HG02884 (cell line): ENCODE results near the gene CAPN2.

ENCODE experiments used
- ATAC-seq: cut with Tn5 transposase; IDR thresholded peaks from one replicate; pipeline ENCODE4 v1.9.1; 2021; ENCODE audit warnings: mild to moderate bottlenecking, moderate library complexity; ENCODE audit not compliant: unreplicated experiment

CAPN2 gene

DNA sequence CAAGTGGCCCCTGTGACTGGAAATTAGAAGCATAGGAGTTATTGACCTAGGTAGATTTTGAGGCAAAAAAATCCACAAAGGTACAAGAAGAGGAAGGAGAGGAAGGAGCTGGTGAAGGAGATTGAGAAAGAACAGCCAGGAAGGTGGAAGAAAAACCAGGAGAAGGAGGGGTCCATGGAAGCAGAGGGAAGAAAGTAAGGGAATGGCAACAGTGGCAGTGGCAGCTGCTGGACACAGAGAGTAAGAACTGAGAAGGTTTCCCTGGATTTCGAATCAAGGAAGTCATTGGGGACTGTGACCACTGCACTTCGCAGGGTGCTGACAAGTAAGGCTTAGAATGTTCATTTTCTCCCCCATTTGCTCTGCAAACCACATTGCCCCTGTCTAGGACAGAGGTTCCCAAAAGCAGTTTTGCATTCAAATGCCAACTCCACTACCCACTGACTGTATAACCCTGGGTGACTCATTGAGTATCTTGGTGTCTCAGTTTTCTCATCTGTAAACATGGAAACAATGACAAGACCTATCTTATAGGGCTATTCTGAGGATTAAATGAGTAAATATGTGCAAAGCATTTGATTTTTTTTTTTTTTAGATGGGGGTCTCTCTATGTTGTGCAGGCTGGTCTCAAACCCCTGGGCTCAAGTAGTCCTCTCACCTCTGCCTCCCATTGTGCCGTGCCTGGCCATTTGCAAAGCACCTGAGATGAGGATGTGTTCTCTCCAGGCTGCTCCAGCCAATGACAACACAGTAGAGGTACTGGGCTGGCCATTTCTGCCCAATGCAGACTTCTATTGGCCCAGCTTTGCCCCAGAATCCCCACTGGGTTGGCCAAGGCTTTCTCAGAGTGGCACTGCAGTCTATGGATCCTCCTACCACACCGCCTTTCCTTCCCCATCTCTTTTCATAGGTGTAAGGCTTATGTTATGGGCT, 9.3 kb upstream of the CAPN2 start:
- no peak for ATAC-seq

DNA sequence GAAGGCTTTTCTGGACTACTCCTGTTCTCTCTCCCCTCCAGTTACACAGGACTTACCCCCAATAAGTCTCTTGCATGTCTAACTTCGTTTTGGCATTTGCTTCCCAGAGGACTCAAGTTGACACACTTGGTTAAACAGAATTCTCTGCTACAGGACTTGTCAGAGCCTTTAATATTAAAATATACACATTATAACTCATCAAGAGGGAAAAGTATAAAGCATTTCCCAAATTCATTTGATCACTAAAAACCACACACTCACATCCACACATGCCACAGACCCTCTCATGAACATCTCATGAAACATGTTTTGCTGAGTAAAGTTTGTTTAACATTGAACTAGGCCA, 8.7 kb upstream of the CAPN2 start:
- no peak for ATAC-seq

DNA sequence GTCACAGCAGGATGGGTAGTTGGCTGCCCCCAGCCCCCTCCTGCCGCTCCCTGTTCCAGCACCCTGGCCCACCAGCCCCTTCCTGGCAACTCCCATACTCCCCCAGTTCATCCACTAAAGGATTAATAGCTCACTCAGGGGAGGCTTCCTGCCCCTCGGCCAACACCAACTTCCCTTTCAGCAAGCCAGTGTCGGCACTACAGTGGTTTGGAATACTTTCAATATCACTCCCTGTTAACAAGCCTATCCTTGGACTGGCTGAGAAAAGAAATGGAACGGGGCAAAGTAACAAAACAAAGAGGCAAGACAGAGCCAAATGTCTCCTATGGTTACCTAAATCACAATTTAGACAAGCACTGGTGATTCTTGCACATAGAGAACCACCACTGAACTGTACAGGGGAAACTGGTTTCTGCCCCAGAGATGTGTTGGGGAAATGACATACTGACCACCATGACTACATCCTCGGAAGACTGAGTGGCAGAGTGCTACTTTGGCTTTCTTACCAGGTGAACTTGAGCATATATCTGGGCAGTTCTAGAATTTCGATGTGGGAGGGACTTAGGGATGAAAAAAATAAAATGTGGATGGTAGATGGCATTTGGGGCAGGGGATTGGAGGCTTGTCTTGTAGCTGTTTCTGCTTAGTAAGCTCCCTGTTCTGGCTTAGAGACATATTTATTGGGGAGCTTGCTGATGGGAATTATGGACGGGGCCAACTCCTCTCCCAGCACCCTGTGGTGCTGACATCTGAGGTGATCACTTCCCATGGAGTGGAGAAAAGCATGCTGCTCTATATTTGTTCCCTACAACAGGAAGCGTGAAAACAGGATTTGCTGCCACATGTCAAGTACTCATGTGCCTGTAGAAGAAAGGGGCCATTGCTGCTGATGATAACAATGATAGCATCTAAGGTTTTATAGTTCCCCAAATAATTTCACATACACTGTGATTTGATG, 7.1 kb upstream of the CAPN2 start:
- no peak for ATAC-seq

DNA sequence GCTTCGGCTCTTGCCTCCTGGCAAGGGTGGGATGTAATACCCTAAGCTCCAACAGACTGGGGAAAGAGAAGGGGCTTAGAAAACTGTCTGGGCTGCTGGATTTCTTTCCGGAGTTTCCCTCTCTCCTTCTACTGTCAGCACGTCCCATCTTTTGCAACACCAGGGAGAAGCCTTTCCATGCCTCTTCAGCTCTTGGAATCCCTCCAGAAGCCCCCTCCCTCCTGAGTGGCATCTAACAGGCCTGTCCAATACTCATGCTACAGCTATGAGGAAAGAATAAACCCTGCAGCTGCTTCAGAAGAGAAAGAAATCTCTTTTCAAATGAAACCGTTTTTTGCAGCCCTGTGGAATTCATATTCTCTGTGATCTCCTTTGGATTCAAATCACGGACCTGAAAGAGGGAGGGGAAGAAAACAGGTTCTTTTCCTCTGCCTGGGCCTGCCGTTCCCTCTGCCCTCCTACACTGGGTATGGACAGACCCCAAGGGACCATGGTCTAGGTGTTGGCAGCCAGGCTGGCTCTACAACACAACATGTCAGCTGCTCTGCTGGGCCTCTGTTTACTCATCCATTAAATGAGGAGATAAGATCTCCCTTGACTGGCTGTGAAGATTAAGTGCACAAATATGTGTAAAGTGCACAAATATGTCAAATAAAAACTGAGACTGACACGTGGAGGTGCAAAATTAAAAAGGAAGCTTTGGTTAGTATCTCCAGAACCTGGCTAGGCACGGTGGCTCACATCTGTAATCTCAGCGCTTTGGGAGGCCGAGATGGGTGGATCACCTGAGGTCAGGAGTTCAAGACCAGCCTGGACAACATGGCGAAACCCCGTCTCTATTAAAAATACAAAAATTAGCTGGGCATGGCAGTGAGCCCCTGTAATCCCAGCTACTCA, 6.0 kb upstream of the CAPN2 start:
- no peak for ATAC-seq

DNA sequence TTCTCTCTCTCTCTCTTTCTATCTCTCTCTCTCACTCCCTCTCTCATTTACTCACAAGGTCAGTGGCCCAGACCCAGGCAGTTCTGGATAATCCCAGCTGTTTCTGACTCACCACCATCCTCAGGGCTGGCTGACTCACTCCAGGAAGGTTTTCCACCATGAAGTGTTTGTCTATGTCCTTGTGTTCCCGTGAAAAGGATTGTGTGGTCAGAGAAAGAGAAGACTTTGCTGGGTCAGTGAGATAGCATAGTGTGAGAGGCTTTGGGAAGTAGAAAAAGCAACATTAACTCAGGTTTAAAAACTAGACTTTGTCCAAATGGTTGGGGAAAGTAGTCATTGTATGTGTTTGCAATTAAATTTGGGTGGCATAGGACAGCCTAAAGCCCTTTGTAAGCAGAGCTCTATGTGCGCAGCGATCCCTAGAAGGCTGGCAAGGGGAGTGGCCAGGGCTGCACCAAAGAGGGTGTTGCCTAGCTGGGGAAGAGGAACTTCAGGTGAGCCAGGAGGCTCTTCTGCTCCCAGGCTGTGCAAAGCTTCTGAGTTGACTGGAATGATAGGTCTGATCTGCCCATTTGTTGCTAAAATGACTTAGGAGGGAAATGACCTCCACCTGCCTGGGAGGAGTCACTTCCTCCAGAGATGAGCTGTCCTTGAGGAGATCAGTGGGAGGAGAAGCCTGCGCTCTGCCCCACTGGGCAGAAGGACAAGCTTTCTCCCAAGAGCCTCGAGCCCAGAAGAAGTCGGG, 4.9 kb upstream of the CAPN2 start:
- ATAC-seq: no peak

DNA sequence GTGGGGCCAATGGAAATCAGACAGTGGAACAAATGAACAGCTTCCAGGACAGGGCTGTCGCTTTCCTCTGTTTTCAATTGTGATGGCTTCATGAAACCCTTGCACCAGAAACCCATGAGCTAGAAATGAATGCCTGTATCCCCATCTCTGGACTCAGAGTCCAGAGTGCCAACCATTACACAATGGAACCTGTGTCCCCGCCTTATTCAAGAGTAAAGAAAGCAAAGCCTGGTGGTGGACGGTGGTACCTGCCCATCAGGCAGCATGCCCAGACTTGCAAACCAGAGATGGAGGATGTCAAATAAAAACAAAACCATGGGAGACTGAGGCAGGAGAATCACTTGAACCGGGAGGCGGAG, 4.4 kb upstream of the CAPN2 start:
- ATAC-seq: no peak

DNA sequence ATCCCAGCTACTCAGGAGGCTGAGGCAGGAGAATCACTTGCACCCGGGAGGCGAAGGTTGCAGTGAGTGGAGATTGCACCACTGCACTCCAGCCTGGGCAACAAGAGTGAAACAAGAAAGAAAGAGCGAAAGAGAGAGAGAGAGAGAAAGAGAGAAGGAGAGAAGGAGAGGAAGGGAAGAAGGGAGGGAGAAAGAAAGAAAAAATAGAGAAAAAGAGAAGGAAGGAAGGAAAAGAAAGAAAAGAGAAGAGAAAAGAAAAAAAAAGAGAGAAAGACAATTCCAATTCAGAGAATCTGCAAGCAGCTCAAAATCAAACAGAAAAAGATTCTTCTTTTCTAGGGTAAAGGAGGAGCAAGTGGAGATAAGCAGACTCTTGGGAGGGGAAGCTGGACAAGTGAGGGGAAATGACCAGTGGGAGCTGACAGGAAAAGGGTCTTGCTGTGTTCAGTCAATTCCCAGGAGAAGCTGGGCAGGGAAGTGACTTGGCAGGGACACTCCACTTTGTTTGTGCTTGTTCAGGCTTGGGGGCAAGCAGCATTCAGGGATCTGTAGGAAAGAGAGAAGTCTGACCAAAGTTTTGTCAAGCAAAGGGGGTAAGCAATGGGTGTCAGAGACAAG, 3.6 kb upstream of the CAPN2 start:
- ATAC-seq: no peak

DNA sequence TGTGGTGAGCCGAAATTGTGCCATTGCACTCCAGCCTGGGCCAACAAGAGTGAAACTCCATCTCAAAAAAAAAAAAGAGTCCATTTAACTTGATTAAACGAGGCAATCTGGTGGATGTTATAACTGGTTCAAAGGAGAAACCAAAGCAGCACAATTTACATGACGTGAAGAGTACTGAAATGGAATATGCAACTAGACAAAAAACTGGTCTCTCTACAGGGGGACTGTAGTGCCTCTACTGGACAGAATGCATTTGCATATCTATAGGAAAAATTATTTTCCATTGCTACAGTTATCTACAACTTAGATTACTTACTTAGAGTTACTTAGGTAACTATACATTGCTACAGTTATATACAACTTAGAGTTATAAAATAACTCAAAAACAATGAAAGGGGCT, 2.7 kb upstream of the CAPN2 start:
- ATAC-seq: no peak

DNA sequence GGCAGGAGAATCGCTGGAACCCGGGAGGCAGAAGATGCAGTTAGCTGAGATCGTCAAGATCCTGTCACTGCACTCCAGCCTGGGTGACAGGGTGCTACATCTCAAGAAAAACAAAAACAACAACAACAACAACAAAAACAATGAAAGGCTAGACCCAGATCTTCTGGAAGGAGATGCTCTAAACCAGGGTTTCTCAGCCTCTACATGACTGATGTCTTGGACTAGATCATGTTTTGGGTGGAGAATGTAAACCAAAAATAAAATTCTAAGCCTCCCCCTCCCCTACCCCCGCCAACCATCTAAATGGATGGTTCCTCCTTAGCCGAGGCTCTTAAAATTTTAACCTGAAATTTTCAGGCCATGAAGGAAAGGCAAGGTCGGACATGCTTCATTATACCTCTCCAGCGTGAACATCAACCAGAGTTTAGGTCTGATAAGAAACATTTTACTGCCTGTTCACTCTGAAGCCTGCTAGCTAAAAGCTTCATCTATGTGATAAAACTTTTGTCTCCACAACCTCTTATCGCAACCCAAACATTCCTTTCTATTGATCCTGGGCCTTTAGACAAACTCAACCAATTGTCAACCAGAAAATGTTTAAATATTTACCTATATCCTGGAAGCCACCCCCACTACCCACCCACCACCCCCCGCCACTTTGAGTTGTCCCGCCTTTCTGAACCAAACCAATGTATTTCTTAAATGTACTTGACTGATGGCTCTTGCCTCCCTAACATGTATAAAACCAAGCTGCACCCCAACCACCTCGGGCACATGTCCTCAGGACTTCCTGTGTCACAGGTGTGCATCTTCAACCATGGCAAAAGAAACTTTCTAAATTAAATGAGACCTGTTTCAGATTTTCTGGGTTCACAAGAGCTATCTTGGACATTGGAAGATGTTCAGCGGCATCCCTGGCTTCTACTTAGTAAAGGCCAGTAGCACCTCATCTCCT, 1.9 kb upstream of the CAPN2 start:
- no peak for ATAC-seq

DNA sequence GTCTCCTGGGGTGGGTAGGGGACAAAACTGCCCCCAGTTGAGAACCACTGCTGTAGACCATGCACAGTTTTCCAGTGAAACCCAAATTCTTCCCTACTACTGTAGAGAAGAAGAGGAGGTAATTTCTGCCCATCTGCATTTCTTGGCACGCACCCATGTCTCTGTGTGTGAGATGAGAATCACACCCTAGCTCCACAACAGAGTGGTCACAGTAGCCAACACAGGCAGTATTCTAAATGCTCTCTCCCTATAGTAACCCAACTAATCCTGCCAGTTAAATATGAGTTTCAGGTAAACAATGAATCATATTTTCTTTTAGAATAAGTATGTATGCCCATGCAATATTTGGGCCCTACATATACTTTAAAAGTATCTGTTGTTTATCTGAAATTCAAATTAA, 1.2 kb upstream of the CAPN2 start:
- ATAC-seq: no peak

DNA sequence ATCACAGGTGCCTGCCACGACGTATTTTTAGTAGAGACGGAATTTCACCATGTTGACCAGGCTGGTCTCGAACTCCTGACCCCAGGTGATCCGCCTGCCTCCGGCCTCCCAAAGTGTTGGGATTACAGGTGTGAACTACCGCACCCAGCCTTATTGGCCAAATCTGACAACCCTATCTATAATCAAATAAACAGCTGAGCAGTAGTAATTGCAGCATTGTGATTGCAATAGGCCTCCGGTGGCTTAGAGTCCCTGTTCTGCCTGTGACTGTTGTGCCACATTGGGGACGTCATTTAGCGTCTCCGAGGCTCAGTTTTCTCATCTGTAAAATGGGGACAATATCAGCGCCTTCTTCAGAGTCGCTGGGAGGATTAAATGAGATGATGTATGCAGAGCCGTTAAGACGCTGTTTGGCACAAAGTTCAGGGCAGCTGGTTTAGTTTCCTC, 569 bp upstream of the CAPN2 start:
- no peak for ATAC-seq

DNA sequence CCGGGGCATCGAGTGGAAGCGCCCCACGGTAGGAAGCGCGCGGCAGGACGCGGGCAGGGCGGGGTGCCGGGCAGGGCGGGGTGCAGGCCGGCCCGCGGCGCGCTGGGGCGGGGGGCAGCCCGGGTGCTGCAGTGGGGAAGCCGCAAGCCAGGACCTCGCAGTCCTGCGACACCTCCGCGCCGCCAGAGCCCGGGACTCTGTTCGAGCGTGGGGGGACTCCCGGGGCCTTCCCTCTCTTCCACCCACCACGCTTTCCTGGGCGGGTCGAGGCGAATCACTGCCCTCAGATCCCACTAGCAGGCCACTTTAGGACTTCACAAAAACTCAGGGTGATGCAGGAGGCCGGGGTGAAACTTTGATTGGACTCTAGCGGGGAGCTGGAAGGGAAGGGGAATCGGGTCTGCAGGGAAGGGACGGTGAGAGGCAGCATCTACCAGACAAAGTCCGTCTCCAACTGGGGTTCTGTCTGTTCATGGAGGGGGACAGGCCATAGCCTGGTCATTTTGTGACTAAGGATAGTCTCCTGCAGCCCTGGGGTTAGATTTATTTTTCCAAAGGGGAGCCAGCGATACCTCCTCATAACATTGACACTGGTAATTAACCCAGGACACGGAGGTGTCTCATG, 623 bp downstream of the CAPN2 start:
- ATAC-seq: peak; percentile 11

DNA sequence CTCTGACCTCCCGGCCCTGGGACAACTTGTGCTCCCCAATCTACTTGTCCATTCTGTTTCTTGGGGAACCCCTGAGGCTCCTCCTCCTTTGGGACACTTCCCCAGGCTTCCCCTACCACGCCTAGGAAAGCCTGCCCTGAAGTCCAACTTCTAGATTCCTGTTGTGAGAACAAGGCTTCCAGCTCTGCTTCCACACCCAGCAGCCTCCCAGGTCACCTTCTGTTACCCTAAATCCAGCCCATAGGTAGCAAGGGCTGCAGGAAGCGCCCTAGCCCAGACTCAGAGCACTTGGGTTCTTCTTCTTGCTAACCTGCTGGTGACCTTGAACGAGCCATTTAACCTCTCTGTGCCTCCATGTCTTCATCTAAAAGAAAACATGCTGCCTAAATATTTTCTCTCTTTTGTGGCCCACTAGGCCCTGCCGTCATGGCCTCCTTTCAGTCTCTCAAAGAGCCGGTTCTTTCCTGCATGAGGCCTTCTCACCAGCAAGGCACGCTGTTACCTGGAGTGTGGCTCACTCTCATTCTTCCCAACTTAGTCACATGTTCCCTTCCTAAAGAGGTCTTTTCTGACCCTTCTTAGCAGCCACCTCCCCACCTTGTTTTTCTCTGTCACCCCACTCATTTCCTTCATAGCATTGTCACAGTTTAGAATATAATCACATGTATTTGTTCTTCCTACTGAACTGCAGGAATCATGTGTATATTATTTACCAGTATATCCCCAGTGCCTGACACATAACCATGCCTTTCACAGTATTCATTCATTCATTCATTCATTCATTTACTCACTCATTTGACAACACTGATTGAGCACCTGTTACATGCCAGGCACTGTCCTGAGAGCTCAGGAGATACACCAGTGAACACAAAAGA, 1.4 kb downstream of the CAPN2 start:
- no peak for ATAC-seq

DNA sequence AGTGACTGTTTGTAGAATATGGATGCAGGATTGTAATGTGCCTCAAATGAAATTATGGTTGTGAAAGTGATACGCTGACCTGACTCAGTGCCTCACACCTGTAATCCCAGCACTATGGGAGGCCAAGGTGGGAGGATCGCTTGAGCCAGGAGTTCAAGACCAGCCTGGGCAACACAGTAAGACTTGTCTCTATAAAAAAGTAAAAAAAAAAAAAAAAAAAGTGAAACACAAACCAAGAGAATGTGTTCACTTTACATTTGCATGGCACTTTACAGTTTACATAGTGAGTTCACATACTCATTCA, 2.0 kb downstream of the CAPN2 start:
- no peak for ATAC-seq

DNA sequence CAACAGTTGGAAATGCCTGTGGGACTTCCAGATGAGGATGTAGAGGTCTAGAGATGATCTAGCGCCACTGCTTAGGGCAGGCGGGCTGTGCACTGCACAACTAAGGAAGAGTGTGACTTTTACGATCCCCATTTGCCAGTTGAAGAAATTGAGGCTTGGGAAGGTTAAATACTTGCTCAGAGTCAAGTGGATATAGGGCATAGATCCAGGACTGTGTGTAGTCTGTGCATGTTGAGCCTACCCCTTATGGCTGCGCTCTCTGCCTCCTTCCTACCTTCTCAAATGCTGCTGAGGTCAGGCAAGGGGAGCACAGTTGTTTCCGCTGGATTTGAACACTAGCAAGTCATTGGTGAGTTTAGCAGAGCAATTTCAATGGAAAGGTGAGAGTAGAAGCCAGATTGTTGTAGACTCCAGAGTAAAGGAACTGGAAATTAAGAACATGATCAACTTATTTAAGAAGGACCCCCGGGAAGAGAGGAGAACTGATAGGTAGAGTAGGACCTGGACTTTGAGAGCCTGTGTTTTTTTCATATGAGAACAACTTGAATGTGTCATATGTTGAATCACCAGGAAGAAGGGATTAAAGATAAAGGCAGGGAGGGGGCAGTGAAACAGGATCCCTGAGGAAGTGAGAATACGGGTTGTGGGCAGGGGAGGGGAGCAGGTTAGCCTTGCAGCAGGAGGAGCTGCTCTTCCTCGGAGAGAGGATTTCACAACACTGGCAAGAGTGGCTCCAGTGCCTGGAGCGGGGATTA, 2.7 kb downstream of the CAPN2 start:
- no peak for ATAC-seq

DNA sequence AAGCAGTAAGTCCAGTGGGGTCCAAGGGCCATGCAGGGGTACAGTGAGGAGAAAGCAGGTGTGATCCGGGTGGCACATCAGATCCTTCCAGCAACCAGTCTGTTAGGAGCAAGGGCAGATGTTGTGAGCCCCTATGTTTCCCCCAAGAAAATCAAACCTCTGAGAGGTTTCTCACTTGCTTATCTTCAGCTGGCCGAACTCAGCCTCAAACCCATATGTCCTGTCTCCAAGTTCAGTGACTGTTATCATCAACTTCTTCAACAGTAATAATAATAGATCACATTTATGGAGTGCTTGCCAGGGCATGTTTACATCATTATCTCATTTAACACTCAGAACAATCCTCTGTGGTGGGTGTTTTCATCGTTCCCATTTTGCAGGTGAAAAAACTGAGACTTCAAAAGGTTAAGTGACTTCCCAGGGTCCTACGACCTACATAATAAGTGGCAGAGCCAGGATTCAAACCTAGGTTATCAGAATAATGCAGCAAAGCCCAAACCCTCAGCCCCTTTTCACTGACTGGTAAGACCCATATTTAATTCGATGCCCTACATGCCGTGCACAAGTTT, 3.3 kb downstream of the CAPN2 start:
- ATAC-seq: no peak
